HEK293 (cell line): ENCODE measurements around the gene ADAMTS20.

Experiments
- BCL6B ChIP-seq: fragments of 450-650 bp; formaldehyde crosslinking; IDR thresholded peaks from 2 replicates; pipeline ENCODE4 v1.5.1; 2017; ENCODE audit warnings: missing biosample characterization, missing genetic modification characterization
- GLI2 ChIP-seq: fragments of 450-650 bp; formaldehyde crosslinking; IDR thresholded peaks from 2 replicates; pipeline ENCODE4; 2017; ENCODE audit warnings: missing biosample characterization, missing genetic modification characterization, low read depth, borderline replicate concordance
- GLI4 ChIP-seq: fragments of 450-650 bp; formaldehyde crosslinking; IDR thresholded peaks from 2 replicates; pipeline ENCODE4 v1.5.1; 2016; ENCODE audit warnings: missing biosample characterization, missing genetic modification characterization
- GLIS2 ChIP-seq: fragments of 450-650 bp; formaldehyde crosslinking; IDR thresholded peaks from 2 replicates; pipeline ENCODE4 v1.5.1; 2016; ENCODE audit warnings: missing biosample characterization, missing genetic modification characterization
- HIC1 ChIP-seq: fragments of 450-650 bp; formaldehyde crosslinking; IDR thresholded peaks from 2 replicates; pipeline ENCODE4 v1.5.1; 2016; ENCODE audit warnings: missing biosample characterization, missing genetic modification characterization
- MEIS1 ChIP-seq: sonication (generic); formaldehyde crosslinking; IDR thresholded peaks from 2 replicates; pipeline ENCODE4 v1.8.1; 2022; ENCODE audit warnings: missing genetic modification reagents, mild to moderate bottlenecking, borderline replicate concordance
- PATZ1 ChIP-seq: fragments of 450-650 bp; formaldehyde crosslinking; IDR thresholded peaks from 2 replicates; pipeline ENCODE4 v1.5.1; 2016; ENCODE audit warnings: missing biosample characterization, missing genetic modification characterization
- PRDM1 ChIP-seq: fragments of 450-650 bp; formaldehyde crosslinking; IDR thresholded peaks from 2 replicates; pipeline ENCODE4; 2016; ENCODE audit warnings: missing biosample characterization, missing genetic modification characterization
- RBAK ChIP-seq: fragments of 450-650 bp; formaldehyde crosslinking; IDR thresholded peaks from 2 replicates; pipeline ENCODE4 v1.5.1; 2016; ENCODE audit warnings: missing biosample characterization, missing genetic modification characterization
- WT1 ChIP-seq: fragments of 450-650 bp; formaldehyde crosslinking; IDR thresholded peaks from 2 replicates; pipeline ENCODE4 v1.5.1; 2016; ENCODE audit warnings: missing biosample characterization, missing genetic modification characterization
- YY2 ChIP-seq: fragments of 450-650 bp; formaldehyde crosslinking; IDR thresholded peaks from 2 replicates; pipeline ENCODE4 v1.5.1; 2016; ENCODE audit warnings: missing biosample characterization, missing genetic modification characterization
- ZBTB48 ChIP-seq: fragments of 450-650 bp; formaldehyde crosslinking; IDR thresholded peaks from 2 replicates; pipeline ENCODE4 v1.5.1; 2016; ENCODE audit warnings: missing biosample characterization, missing genetic modification characterization
- ZBTB7A ChIP-seq: fragments of 450-650 bp; formaldehyde crosslinking; IDR thresholded peaks from 2 replicates; pipeline ENCODE4 v1.5.1; 2016; ENCODE audit warnings: low read depth, missing biosample characterization, missing genetic modification characterization
- ZBTB8A ChIP-seq: fragments of 450-650 bp; formaldehyde crosslinking; IDR thresholded peaks from 2 replicates; pipeline ENCODE4 v1.5.1; 2016; ENCODE audit warnings: missing biosample characterization, missing genetic modification characterization
- ZFP69B ChIP-seq: fragments of 450-650 bp; formaldehyde crosslinking; IDR thresholded peaks from 2 replicates; pipeline ENCODE4 v1.5.1; 2016; ENCODE audit warnings: missing biosample characterization, missing genetic modification characterization
- ZNF140 ChIP-seq: fragments of 450-650 bp; formaldehyde crosslinking; IDR thresholded peaks from 2 replicates; pipeline ENCODE4 v1.5.1; 2016; ENCODE audit warnings: missing biosample characterization, missing genetic modification characterization
- ZNF23 ChIP-seq: fragments of 450-650 bp; formaldehyde crosslinking; IDR thresholded peaks from 2 replicates; pipeline ENCODE4 v1.5.1; 2016; ENCODE audit warnings: missing biosample characterization, missing genetic modification characterization, borderline replicate concordance
- ZNF26 ChIP-seq: fragments of 450-650 bp; formaldehyde crosslinking; IDR thresholded peaks from 2 replicates; pipeline ENCODE4 v1.5.1; 2016; ENCODE audit warnings: missing biosample characterization, missing genetic modification characterization
- ZNF274 ChIP-seq, 2 experiments: fragments of 200-500 bp in 1 of 2; fragments of 450-650 bp in 1 of 2; sonication (Bioruptor generic) in 1 of 2; formaldehyde crosslinking in 1 of 2; IDR thresholded peaks; 2 replicates each; pipeline versions ENCODE4 v1.5.1 to v1.6.1; 2014 to 2016; ENCODE audit warnings: borderline replicate concordance in 1 of 2, inconsistent platforms in 1 of 2, low read length in 1 of 2, missing biosample characterization in 1 of 2, missing genetic modification characterization in 1 of 2
- ZNF324 ChIP-seq: fragments of 450-650 bp; formaldehyde crosslinking; IDR thresholded peaks from 2 replicates; pipeline ENCODE4 v1.5.1; 2016; ENCODE audit warnings: missing biosample characterization, missing genetic modification characterization
- ZNF350 ChIP-seq: fragments of 450-650 bp; formaldehyde crosslinking; IDR thresholded peaks from 2 replicates; pipeline ENCODE4 v1.5.0; 2017; ENCODE audit warnings: missing biosample characterization, mild to moderate bottlenecking, missing genetic modification characterization
- ZNF394 ChIP-seq: fragments of 450-650 bp; formaldehyde crosslinking; IDR thresholded peaks from 2 replicates; pipeline ENCODE4 v1.5.1; 2016; ENCODE audit warnings: missing biosample characterization, missing genetic modification characterization, mild to moderate bottlenecking, moderate library complexity, borderline replicate concordance
- ZNF423 ChIP-seq: fragments of 450-650 bp; formaldehyde crosslinking; IDR thresholded peaks from 2 replicates; pipeline ENCODE4 v1.5.1; 2016; ENCODE audit warnings: missing biosample characterization, missing genetic modification characterization
- ZNF473 ChIP-seq: fragments of 450-650 bp; formaldehyde crosslinking; IDR thresholded peaks from 2 replicates; pipeline ENCODE4 v1.5.1; 2017; ENCODE audit warnings: missing biosample characterization, missing genetic modification characterization
- ZNF510 ChIP-seq: fragments of 450-650 bp; formaldehyde crosslinking; IDR thresholded peaks from 2 replicates; pipeline ENCODE4 v1.5.1; 2018; ENCODE audit warnings: mild to moderate bottlenecking, missing genetic modification characterization, missing biosample characterization; ENCODE audit not compliant: insufficient replicate concordance
- ZNF555 ChIP-seq: fragments of 450-650 bp; formaldehyde crosslinking; conservative IDR thresholded peaks from 2 replicates; pipeline ENCODE4 v1.5.1; 2017; ENCODE audit warnings: missing biosample characterization, mild to moderate bottlenecking, missing genetic modification characterization, inconsistent platforms
- ZNF571 ChIP-seq: fragments of 450-650 bp; formaldehyde crosslinking; IDR thresholded peaks from 2 replicates; pipeline ENCODE4 v1.5.0; 2017; ENCODE audit warnings: missing biosample characterization, missing genetic modification characterization
- ZNF626 ChIP-seq: fragments of 450-650 bp; sonication (Bioruptor Pico); formaldehyde crosslinking; IDR thresholded peaks from 2 replicates; pipeline ENCODE4 v1.5.1; 2018; ENCODE audit warnings: missing biosample characterization, missing genetic modification characterization, inconsistent platforms
- ZNF654 ChIP-seq: fragments of 450-650 bp; formaldehyde crosslinking; IDR thresholded peaks from 2 replicates; pipeline ENCODE4 v1.5.1; 2016; ENCODE audit warnings: low read depth, missing biosample characterization, missing genetic modification characterization
- ZNF660 ChIP-seq: fragments of 450-650 bp; IDR thresholded peaks from 2 replicates; pipeline ENCODE4 v1.5.1; 2018; ENCODE audit warnings: missing biosample characterization, mild to moderate bottlenecking, missing genetic modification characterization
- ZNF664 ChIP-seq: fragments of 450-650 bp; formaldehyde crosslinking; IDR thresholded peaks from 2 replicates; pipeline ENCODE4 v1.5.1; 2016; ENCODE audit warnings: missing biosample characterization, missing genetic modification characterization
- ZNF776 ChIP-seq: fragments of 450-650 bp; formaldehyde crosslinking; IDR thresholded peaks from 2 replicates; pipeline ENCODE4 v1.5.0; 2017; ENCODE audit warnings: missing biosample characterization, missing genetic modification characterization, borderline replicate concordance
- ZNF777 ChIP-seq: fragments of 450-650 bp; formaldehyde crosslinking; IDR thresholded peaks from 2 replicates; pipeline ENCODE4 v1.5.1; 2017; ENCODE audit warnings: missing biosample characterization, missing genetic modification characterization, borderline replicate concordance
- ZNF785 ChIP-seq: fragments of 450-650 bp; formaldehyde crosslinking; IDR thresholded peaks from 2 replicates; pipeline ENCODE4 v1.5.1; 2016; ENCODE audit warnings: missing biosample characterization, missing genetic modification characterization
- ZNF792 ChIP-seq: fragments of 450-650 bp; formaldehyde crosslinking; IDR thresholded peaks from 2 replicates; pipeline ENCODE4 v1.5.1; 2016; ENCODE audit warnings: missing biosample characterization, missing genetic modification characterization

Gene ADAMTS20

GRCh38 chr12:43551971-43552559 is at the start of gene ADAMTS20 (continued):
- TF ChIP-seq ZBTB7A (no peak), MEIS1 (CRISPR knock-in tag) (no peak), ZNF654 (tag by site-specific recombination) (no peak), ZNF777 (no peak), BCL6B (tag by site-specific recombination) (no peak), ZNF792 (tag by site-specific recombination) (no peak), ZNF626 (tag by site-specific recombination) (no peak), ZNF660 (0 out of 2 replicates have a peak, but pooled peaks have one; percentile 7), ZNF394 (tag by site-specific recombination) (peak; percentile 28; the same call in 1 of the 2 replicates), ZNF274 (IDR thresholded peaks at IDR 0.05; ENCODE audit: low read length) (no peak), ZNF274 (tag by site-specific recombination; IDR thresholded peaks at IDR 0.05; ENCODE audit: borderline replicate concordance) (no peak), PRDM1 (no peak), PATZ1 (tag by site-specific recombination) (0 out of 2 replicates have a peak, but pooled peaks have one; percentile 51), ZNF510 (tag by site-specific recombination) (no peak), GLI4 (tag by site-specific recombination) (no peak), ZNF350 (no peak), ZNF140 (tag by site-specific recombination) (no peak), RBAK (tag by site-specific recombination) (no peak), YY2 (tag by site-specific recombination) (no peak), ZNF785 (0 out of 2 replicates have a peak, but pooled peaks have one; percentile 73), ZNF26 (tag by site-specific recombination) (no peak), ZNF473 (no peak), ZBTB48 (tag by site-specific recombination) (peak; percentile 81), ZNF555 (no peak), ZBTB8A (tag by site-specific recombination) (peak; percentile 94), ZNF324 (tag by site-specific recombination) (no peak), ZNF776 (no peak), WT1 (tag by site-specific recombination) (no peak), GLI2 (tag by site-specific recombination) (no peak), ZFP69B (tag by site-specific recombination) (no peak), ZNF664 (tag by site-specific recombination) (no peak), HIC1 (tag by site-specific recombination) (peak; percentile 57; the same call in 1 of the 2 replicates), ZNF423 (tag by site-specific recombination) (no peak), ZNF571 (no peak), ZNF23 (tag by site-specific recombination) (no peak), GLIS2 (tag by site-specific recombination) (0 out of 2 replicates have a peak, but pooled peaks have one; percentile 10)
